Nephron (organoid): ENCODE data around the gene GAK.

ENCODE experiments used
- H3K27ac Mint-ChIP-seq, 3 experiments: 2 replicates each; pipeline ENCODE4 v1.8.0; 2020; ENCODE audit warnings: mixed read lengths in 3 of 3, mild to moderate bottlenecking in 2 of 3, moderate library complexity in 1 of 3
- H3K27me3 Mint-ChIP-seq: 2 replicates; pipeline ENCODE4 v1.8.0; 2021; ENCODE audit warnings: low read depth, mild to moderate bottlenecking, moderate library complexity, mixed read lengths
- H3K36me3 Mint-ChIP-seq: 2 replicates; pipeline ENCODE4 v1.8.0; 2020; ENCODE audit warnings: low read depth, mixed read lengths
- H3K4me1 Mint-ChIP-seq: 2 replicates; pipeline ENCODE4 v1.8.0; 2020; ENCODE audit warnings: mixed read lengths
- H3K4me3 Mint-ChIP-seq, 3 experiments: 2 replicates each; pipeline ENCODE4 v1.8.0; 2020; ENCODE audit warnings: mild to moderate bottlenecking in 3 of 3, mixed read lengths in 3 of 3, moderate library complexity in 2 of 3
- H3K9me3 Mint-ChIP-seq: 2 replicates; pipeline ENCODE4 v1.8.0; 2020; ENCODE audit warnings: mixed read lengths
- CTCF ChIP-seq, 3 experiments: fragments of 200-600 bp; sonication (generic); IDR thresholded peaks; one replicate each; pipeline ENCODE4 v1.5.0; 2021; ENCODE audit warnings: antibody characterized with exemption in 3 of 3; ENCODE audit not compliant: unreplicated experiment in 3 of 3

The GAK gene

GRCh38 chr4:837772-838171, 94.3 kb downstream of the GAK start:
- H3K27me3 Mint-ChIP-seq = peaks cover 4% of the 10 kb centered on the region
- no peak for TF ChIP-seq CTCF (IDR thresholded peaks at IDR 0.05; ENCODE audit: unreplicated experiment in 3 of 3)
- no peak overlapping the region for H3K27ac Mint-ChIP-seq
- peaks cover 33% of the 10 kb centered on the region for H3K36me3 Mint-ChIP-seq
- H3K9me3 Mint-ChIP-seq = peaks cover 32% of the 10 kb centered on the region
- H3K4me3 Mint-ChIP-seq = no peak overlapping the region
- no peaks in the 10 kb centered on the region for H3K4me1 Mint-ChIP-seq

- no peak for TF ChIP-seq CTCF (IDR thresholded peaks at IDR 0.05; ENCODE audit: unreplicated experiment in 3 of 3)
- H3K4me1 Mint-ChIP-seq = no peaks in the 10 kb centered on the region
- H3K27ac Mint-ChIP-seq = no peak overlapping the region
- H3K4me3 Mint-ChIP-seq = no peak overlapping the region
- H3K36me3 Mint-ChIP-seq = peaks cover 26% of the 10 kb centered on the region
- H3K9me3 Mint-ChIP-seq = peaks cover 30% of the 10 kb centered on the region
- H3K27me3 Mint-ChIP-seq = peaks cover 4% of the 10 kb centered on the region
Observed at GRCh38 chr4:836750-837301, 95.3 kb downstream of the GAK start.

- H3K9me3 Mint-ChIP-seq = peaks cover 27% of the 10 kb centered on the region
- no peak for TF ChIP-seq CTCF (IDR thresholded peaks at IDR 0.05; ENCODE audit: unreplicated experiment in 3 of 3)
- no peak overlapping the region for H3K27ac Mint-ChIP-seq
- peaks cover 22% of the 10 kb centered on the region for H3K36me3 Mint-ChIP-seq
- H3K4me3 Mint-ChIP-seq = no peak overlapping the region
- H3K27me3 Mint-ChIP-seq = peaks cover 4% of the 10 kb centered on the region
- H3K4me1 Mint-ChIP-seq = no peaks in the 10 kb centered on the region
Observed at GRCh38 chr4:836003-836511, 96.1 kb downstream of the GAK start.

GRCh38 chr4:835148-836002, 96.7 kb downstream of the GAK start:
- no peak overlapping the region for H3K27ac Mint-ChIP-seq
- peaks cover 6% of the 10 kb centered on the region for H3K27me3 Mint-ChIP-seq
- no peaks in the 10 kb centered on the region for H3K4me1 Mint-ChIP-seq
- H3K4me3 Mint-ChIP-seq = no peak overlapping the region
- H3K9me3 Mint-ChIP-seq = peaks cover 24% of the 10 kb centered on the region
- no peak for TF ChIP-seq CTCF (IDR thresholded peaks at IDR 0.05; ENCODE audit: unreplicated experiment in 3 of 3)
- peaks cover 18% of the 10 kb centered on the region for H3K36me3 Mint-ChIP-seq

DNA sequence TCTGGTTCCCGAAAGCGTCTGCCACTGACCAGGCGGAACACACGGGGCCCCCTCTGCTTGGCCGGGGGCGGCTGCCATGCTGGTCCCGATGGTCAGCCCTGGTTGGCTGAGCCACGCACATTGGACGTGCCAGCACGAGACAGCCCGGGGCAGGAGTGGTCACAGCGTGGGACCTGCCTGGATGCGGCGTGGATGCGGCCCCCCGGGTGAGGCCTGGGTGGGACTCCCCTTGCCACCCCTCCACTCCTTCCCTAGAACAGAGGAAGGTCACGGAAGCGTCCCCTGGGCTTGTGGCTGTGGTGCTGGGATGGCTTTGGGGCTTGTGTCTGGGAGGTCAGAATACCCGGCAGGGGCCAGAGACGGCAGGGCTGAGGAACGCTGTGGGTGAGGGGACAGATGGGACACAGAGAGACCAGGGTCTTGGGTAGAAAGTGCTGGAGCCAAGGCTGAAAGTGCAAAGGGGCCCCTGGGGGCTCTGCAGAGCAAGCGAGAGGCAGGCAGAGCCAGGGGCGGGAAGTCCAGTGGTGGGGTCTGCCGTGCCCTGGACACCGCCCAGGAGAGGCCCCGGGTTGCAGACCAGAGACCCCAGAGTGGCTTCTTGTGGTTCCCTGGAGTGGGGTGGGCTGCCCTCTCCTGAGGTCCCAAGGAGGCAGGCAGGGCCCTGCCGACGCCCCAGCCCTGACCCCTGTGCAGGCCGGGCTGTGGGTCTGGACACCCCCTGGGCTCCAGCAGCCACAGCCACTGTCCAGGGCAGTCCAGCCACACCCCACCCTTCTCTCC, 97.6 kb downstream of the GAK start:
- Mint-ChIP-seq H3K4me1 (no peaks in the 10 kb centered on the region), H3K9me3 (peaks cover 17% of the 10 kb centered on the region), H3K27me3 (peaks cover 11% of the 10 kb centered on the region), H3K36me3 (peaks cover 11% of the 10 kb centered on the region), H3K4me3 (no peak overlapping the region), H3K27ac (no peak overlapping the region)
- TF ChIP-seq CTCF (IDR thresholded peaks at IDR 0.05; ENCODE audit: unreplicated experiment in 3 of 3) = no peak
